Endodermal cell (in vitro differentiated cells): ENCODE results near the gene PRKCZ. TPM values are rescaled to one million over a fixed set of nuclear protein-coding genes. Genes with fewer than 3 reads are reported as not detected.

Experiments
- DNase-seq: peaks from one replicate; pipeline ENCODE4 v3.0.0-alpha.2; 2017
- H3K27ac ChIP-seq: 2 replicates; pipeline ENCODE4 v1.5.1; 2013; ENCODE audit warnings: mild to moderate bottlenecking, low read depth, low read length, moderate library complexity
- H3K27me3 ChIP-seq: 2 replicates; pipeline ENCODE4 v1.6.1; 2013; ENCODE audit warnings: mild to moderate bottlenecking, low read length, moderate library complexity; ENCODE audit not compliant: insufficient read depth, control insufficient read depth, poor library complexity, severe bottlenecking
- H3K36me3 ChIP-seq: 2 replicates; pipeline ENCODE4 v1.7.0; 2013; ENCODE audit warnings: mild to moderate bottlenecking, low read length, moderate library complexity; ENCODE audit not compliant: control insufficient read depth, insufficient read depth
- H3K4me1 ChIP-seq: one replicate; pipeline ENCODE4 v1.7.0; 2013; ENCODE audit warnings: low read length; ENCODE audit not compliant: control insufficient read depth, insufficient read depth
- H3K4me3 ChIP-seq: 2 replicates; pipeline ENCODE4 v1.5.1; 2013; ENCODE audit warnings: mild to moderate bottlenecking, low read length, moderate library complexity
- H3K9ac ChIP-seq: 2 replicates; pipeline ENCODE4 v1.6.1; 2013; ENCODE audit warnings: mild to moderate bottlenecking, low read length, moderate library complexity; ENCODE audit not compliant: poor library complexity, severe bottlenecking; ENCODE audit errors: extremely low read depth
- H3K9me3 ChIP-seq: 2 replicates; pipeline ENCODE4 v1.6.1; 2013; ENCODE audit warnings: mild to moderate bottlenecking, low read length, moderate library complexity; ENCODE audit not compliant: control insufficient read depth
- H3K27ac Mint-ChIP-seq: 2 replicates; pipeline ENCODE4 v1.8.0; 2020; ENCODE audit warnings: mixed read lengths
- H3K27me3 Mint-ChIP-seq: 2 replicates; pipeline ENCODE4 v1.8.0; 2021; ENCODE audit warnings: mild to moderate bottlenecking, mixed read lengths; ENCODE audit not compliant: insufficient read depth
- H3K36me3 Mint-ChIP-seq: 2 replicates; pipeline ENCODE4 v1.8.0; 2020; ENCODE audit warnings: low read depth, mixed read lengths
- H3K4me1 Mint-ChIP-seq: 2 replicates; pipeline ENCODE4 v1.8.0; 2020; ENCODE audit warnings: mixed read lengths
- H3K4me3 Mint-ChIP-seq: 2 replicates; pipeline ENCODE4 v1.8.0; 2020; ENCODE audit warnings: mild to moderate bottlenecking, moderate library complexity, mixed read lengths
- H3K9me3 Mint-ChIP-seq: 2 replicates; pipeline ENCODE4 v1.8.0; 2020; ENCODE audit warnings: mild to moderate bottlenecking, mixed read lengths
- CTCF ChIP-seq: fragments of 200-600 bp; sonication (generic); conservative IDR thresholded peaks from 2 replicates; pipeline ENCODE4 v1.5.0; 2021; ENCODE audit warnings: antibody characterized with exemption, mild to moderate bottlenecking
- WGBS, 2 experiments: methylation state at CpG; one replicate each; pipeline versions ENCODE4 v1.1.5 to v1.1.7; 2013; ENCODE audit warnings: missing lambda C conversion rate in 2 of 2, mixed read lengths in 1 of 2; ENCODE audit not compliant: insufficient coverage in 1 of 2, insufficient read length in 1 of 2; 5-methylcytosine and 5-hydroxymethylcytosine counted together
- total RNA-seq, 2 donors: library from RNA; stranded (reverse); fragmentation: NEBNext Ultra II Directional in 1 of 2; extraction: Animal tissue kit (Norgen Biotek cat#: 25700) in 1 of 2; gene quantifications; 2 replicates in 1 of 2; 3 replicates in 1 of 2; pipeline ENCODE4 v1.2.1, GENCODE V29; 2021

The PRKCZ gene
- total RNA-seq, 2 donors from 2014 or later, result 49.9 to 68.5 TPM

GRCh38 chr1:2019172-2019543 lies 31.1 kb upstream of the PRKCZ start, which contains the start of gene GABRD:
TSS of gene GABRD (plus strand) at chr1:2019345. CDS start at chr1:2019424, 79 bp downstream.
- Mint-ChIP-seq H3K4me3 (peak within 1 kb of the TSS; percentile 49), H3K36me3 (no peaks in the 10 kb centered on the region), H3K9me3 (no peaks in the 10 kb centered on the region), H3K27ac (no peak within 1 kb of the TSS), H3K4me1 (no peaks in the 10 kb centered on the region), H3K27me3 (peaks cover 42% of the 10 kb centered on the region)
- Histone ChIP-seq H3K4me3 (no peak within 1 kb of the TSS), H3K4me1 (no peaks in the 10 kb centered on the region), H3K9ac (no peak within 1 kb of the TSS), H3K9me3 (no peaks in the 10 kb centered on the region), H3K27ac (no peak within 1 kb of the TSS), H3K27me3 (peaks cover 50% of the 10 kb centered on the region), H3K36me3 (no peaks in the 10 kb centered on the region)
- no peak for DNase-seq
- 0% methylated on average over 2 to 49 of the region's 60 CpGs for WGBS, 2 experiments
- TF ChIP-seq CTCF, result no peak

GRCh38 chr1:2019571-2020309 lies 30.5 kb upstream of the PRKCZ start:
- no peaks in the 10 kb centered on the region for H3K36me3 Mint-ChIP-seq
- TF ChIP-seq CTCF, result no peak
- Histone ChIP-seq H3K9ac (no peak overlapping the region), H3K9me3 (no peaks in the 10 kb centered on the region), H3K4me3 (no peak overlapping the region), H3K4me1 (no peaks in the 10 kb centered on the region), H3K27ac (no peak overlapping the region), H3K36me3 (no peaks in the 10 kb centered on the region), H3K27me3 (peaks cover 50% of the 10 kb centered on the region)
- no peak overlapping the region for H3K4me3 Mint-ChIP-seq
- no peaks in the 10 kb centered on the region for H3K9me3 Mint-ChIP-seq
- no peak overlapping the region for H3K27ac Mint-ChIP-seq
- peaks cover 42% of the 10 kb centered on the region for H3K27me3 Mint-ChIP-seq
- DNase-seq, result peak; percentile 84
- H3K4me1 Mint-ChIP-seq, result no peaks in the 10 kb centered on the region
- 17 to 23% methylated on average over 14 to 61 of the region's 61 CpGs for WGBS, 2 experiments

GRCh38 chr1:2020310-2020655 lies 29.9 kb upstream of the PRKCZ start:
- 80 to 90% methylated on average over 8 to 11 of the region's 11 CpGs for WGBS, 2 experiments
- H3K4me1 Mint-ChIP-seq, result no peaks in the 10 kb centered on the region

More at GRCh38 chr1:2020310-2020655, 29.9 kb upstream of the PRKCZ start:
- Histone ChIP-seq H3K27me3 (peaks cover 48% of the 10 kb centered on the region), H3K9me3 (no peaks in the 10 kb centered on the region), H3K9ac (no peak overlapping the region), H3K4me1 (no peaks in the 10 kb centered on the region), H3K4me3 (no peak overlapping the region), H3K27ac (no peak overlapping the region), H3K36me3 (no peaks in the 10 kb centered on the region)
- no peak overlapping the region for H3K27ac Mint-ChIP-seq
- TF ChIP-seq CTCF, result no peak
- H3K36me3 Mint-ChIP-seq, result no peaks in the 10 kb centered on the region
- H3K4me3 Mint-ChIP-seq, result no peak overlapping the region
- DNase-seq, result no peak
- peaks cover 42% of the 10 kb centered on the region for H3K27me3 Mint-ChIP-seq
- H3K9me3 Mint-ChIP-seq, result no peaks in the 10 kb centered on the region
